DMS53 treated with DMSO at 0.1 percent for 48 hours (cell line): ENCODE results near the gene FAM171A2.
"Not testable (repeated sequence)": the region's sequence is repeated elsewhere in the genome, so short reads cannot be mapped to it uniquely, and the experiment has no call there.

Experiments
- DNase-seq: peaks from one replicate; lab custom pipeline; 2025; ENCODE audit not compliant: unreplicated experiment; lab: John Stamatoyannopoulos, UW

Gene FAM171A2

GRCh38 chr17:44348234-44348987 is 15.2 kb downstream of the FAM171A2 start:
- DNase-seq = no peak

- not testable (repeated sequence) for DNase-seq
These were observed 16.2 kb downstream of the FAM171A2 start for GRCh38 chr17:44347206-44348055.

- DNase-seq = no peak
These were observed 17.4 kb downstream of the FAM171A2 start for GRCh38 chr17:44346064-44346844.

- peak; percentile 40 for DNase-seq
These were observed 18.1 kb downstream of the FAM171A2 start for GRCh38 chr17:44345454-44346026.

- DNase-seq = peak; percentile 100
These were observed 18.7 kb downstream of the FAM171A2 start, which contains the start of gene GRN for GRCh38 chr17:44344939-44345453. GRN (plus strand) TSS chr17:44345302; CDS start chr17:44349165, 3,863 bp downstream.

GRCh38 chr17:44343510-44344209 is 20.0 kb downstream of the FAM171A2 start:
- no peak for DNase-seq

- not testable (repeated sequence) for DNase-seq
These were observed 23.1 kb downstream of the FAM171A2 start for GRCh38 chr17:44340553-44340952.

GRCh38 chr17:44338702-44339101 is 25.0 kb downstream of the FAM171A2 start:
- DNase-seq = no peak

- no peak for DNase-seq
These were observed 27.7 kb downstream of the FAM171A2 start for GRCh38 chr17:44335968-44336367.

- no peak for DNase-seq
These were observed 28.1 kb downstream of the FAM171A2 start for GRCh38 chr17:44335564-44335963.

GRCh38 chr17:44334727-44335126 is 28.9 kb downstream of the FAM171A2 start:
- DNase-seq = no peak

GRCh38 chr17:44334315-44334714 is 29.3 kb downstream of the FAM171A2 start:
- DNase-seq = no peak

- no peak for DNase-seq
These were observed 30.3 kb downstream of the FAM171A2 start for GRCh38 chr17:44333371-44333770.

GRCh38 chr17:44331249-44331760 is 32.3 kb downstream of the FAM171A2 start:
- peak; percentile 90 for DNase-seq

- DNase-seq = not testable (repeated sequence)
These were observed 33.4 kb downstream of the FAM171A2 start for GRCh38 chr17:44330263-44330662.

- DNase-seq = not testable (repeated sequence)
These were observed 34.1 kb downstream of the FAM171A2 start for GRCh38 chr17:44329516-44329915.

GRCh38 chr17:44327715-44328449 is 35.8 kb downstream of the FAM171A2 start:
- no peak for DNase-seq

- DNase-seq = peak; percentile 97
These were observed 36.7 kb downstream of the FAM171A2 start for GRCh38 chr17:44326861-44327444.
